ENCODE data around the gene ALPL. TPM values are rescaled to one million over a fixed set of nuclear protein-coding genes. Genes with fewer than 3 reads are reported as not detected.

Gene ALPL
- total and polyA plus RNA-seq, 2 of the 4 experiments (the other 2 are of a cell fraction): 0.54 to 2.2 TPM

DNA sequence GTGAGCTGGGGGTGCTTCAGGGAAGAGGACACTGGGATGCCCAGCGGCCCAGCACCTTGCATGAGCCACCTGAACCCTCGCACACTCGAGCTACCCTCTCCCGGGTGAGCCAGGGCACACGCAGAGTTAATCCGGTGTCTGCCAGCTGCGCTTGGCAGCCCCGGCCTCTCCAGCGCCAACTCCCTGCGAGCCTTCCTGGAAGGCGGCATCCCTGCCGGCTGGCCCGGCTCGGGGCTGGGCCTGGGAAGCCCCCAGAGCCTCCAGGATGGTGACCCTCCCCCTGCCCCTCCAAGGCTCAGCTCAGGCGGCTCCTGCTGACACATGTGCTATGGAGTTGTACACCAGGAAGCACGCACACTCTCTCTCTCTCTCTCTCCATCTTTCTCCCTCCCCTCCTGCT lies 111.3 kb downstream of the ALPL start:
- no peak overlapping the region for H3K14ac ChIP-seq (replicated peaks; ENCODE audit: low read depth, low read length)
- in situ Hi-C loops (cut with MboI; ENCODE audit: low sequenced_read_pairs): no loop called here
- H3K4me2 ChIP-seq (ENCODE audit: low read depth, low read length): no peak overlapping the region
- ATAC-seq (ENCODE audit: low read depth) (no peak), DNase-seq (no peak)
- no peak overlapping the region for H2BK120ac ChIP-seq (ENCODE audit: low read depth, low read length)
- 0 out of 2 replicates have a peak, but pooled peaks cover 3% of the 10 kb centered on the region for H3K9me1 ChIP-seq (ENCODE audit: insufficient read depth, low read length)
- no peak overlapping the region for H3K27ac ChIP-seq (ENCODE audit: insufficient read depth, low read length)
- H3K23ac ChIP-seq (ENCODE audit: low read depth, low read length): no peak overlapping the region
- no peak overlapping the region for H3K18ac ChIP-seq (ENCODE audit: low read depth, low read length)
- 71% methylated on average over 1 of the region's 16 CpGs; no CpG with 5 or more reads in 1 of the 2 experiments for WGBS, 2 experiments (ENCODE audit: extremely low coverage in 2 of 2, insufficient read length in 1 of 2)
- no peaks in the 10 kb centered on the region for H3K36me3 ChIP-seq (ENCODE audit: control insufficient read depth, insufficient read depth, low read length)
- no peak overlapping the region for H2BK5ac ChIP-seq (ENCODE audit: low read depth, low read length, poor library complexity, severe bottlenecking)
- no peak overlapping the region for H4K91ac ChIP-seq (ENCODE audit: insufficient read depth, low read depth, low read length)
- H2AK9ac ChIP-seq (replicated peaks; ENCODE audit: low read depth, low read length, poor library complexity): no peak overlapping the region
- H3K9me3 ChIP-seq (ENCODE audit: control insufficient read depth, insufficient read depth, low read length): no peaks in the 10 kb centered on the region
- H4K20me1 ChIP-seq (ENCODE audit: insufficient read depth, low read length): no peaks in the 10 kb centered on the region
- no TSS peak for BruUV-seq (replicated peaks)
- peaks cover 80% of the 10 kb centered on the region for H3K27me3 ChIP-seq (ENCODE audit: control insufficient read depth, insufficient read depth, low read length)
- H2BK15ac ChIP-seq (ENCODE audit: low read depth, low read length): no peak overlapping the region
- no peaks in the 10 kb centered on the region for H3K79me1 ChIP-seq (ENCODE audit: low read depth in 1 of 2, low read length in 2 of 2)
- no peak overlapping the region for H4K5ac ChIP-seq (ENCODE audit: low read depth, low read length)
- H2AK5ac ChIP-seq (ENCODE audit: low read depth, low read length): no peak overlapping the region
- no peak overlapping the region for H3K56ac ChIP-seq (ENCODE audit: extremely low read depth, insufficient read depth, low read length)
- CTCF ChIA-PET: no interaction called here
- dilution Hi-C loops (cut with HindIII; ENCODE audit: low sequenced_read_pairs, unreplicated experiment): no loop called here
- TF ChIP-seq NFE2L2 (IDR thresholded peaks at IDR 0.05; ENCODE audit: low read depth, low read length) (no peak), BHLHE40 (IDR thresholded peaks at IDR 0.05; ENCODE audit: low read depth, low read length) (no peak), POLR2A (IDR thresholded peaks at IDR 0.05; ENCODE audit: low read depth, low read length) (no peak), SMC3 (IDR thresholded peaks at IDR 0.05; ENCODE audit: low read depth, low read length) (no peak), RAD21 (IDR thresholded peaks at IDR 0.05; ENCODE audit: low read length) (no peak), FOS (IDR thresholded peaks at IDR 0.05; ENCODE audit: low read depth, low read length) (no peak), MAZ (IDR thresholded peaks at IDR 0.05; ENCODE audit: borderline replicate concordance, low read depth, low read length) (no peak), MXI1 (IDR thresholded peaks at IDR 0.05; ENCODE audit: borderline replicate concordance, low read depth, low read length) (no peak), RFX5 (IDR thresholded peaks at IDR 0.05; ENCODE audit: low read depth, low read length) (no peak), RCOR1 (IDR thresholded peaks at IDR 0.05; ENCODE audit: insufficient replicate concordance, low read length) (no peak)
- TF ChIP-seq, protein P1, sequence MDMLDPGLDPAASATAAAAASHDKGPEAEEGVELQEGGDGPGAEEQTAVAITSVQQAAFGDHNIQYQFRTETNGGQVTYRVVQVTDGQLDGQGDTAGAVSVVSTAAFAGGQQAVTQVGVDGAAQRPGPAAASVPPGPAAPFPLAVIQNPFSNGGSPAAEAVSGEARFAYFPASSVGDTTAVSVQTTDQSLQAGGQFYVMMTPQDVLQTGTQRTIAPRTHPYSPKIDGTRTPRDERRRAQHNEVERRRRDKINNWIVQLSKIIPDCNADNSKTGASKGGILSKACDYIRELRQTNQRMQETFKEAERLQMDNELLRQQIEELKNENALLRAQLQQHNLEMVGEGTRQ (IDR thresholded peaks at IDR 0.05; ENCODE audit: low read depth, low read length): no peak
- no peaks in the 10 kb centered on the region; the same call in 1 of the 2 replicates for H3K4me1 ChIP-seq (ENCODE audit: control insufficient read depth, insufficient read depth, low read length)
- H4K8ac ChIP-seq (ENCODE audit: low read depth in 2 of 2, low read length in 2 of 2): no peak overlapping the region
- H3K9ac ChIP-seq (ENCODE audit: low read depth, low read length): no peak overlapping the region
- no peak overlapping the region for H3K4me3 ChIP-seq (ENCODE audit: insufficient read depth, low read depth, low read length)
- intact Hi-C loops (cut with micrococcal nuclease): no loop called here
- POLR2A ChIA-PET (ENCODE audit: unreplicated experiment): no interaction called here
- H3K4ac ChIP-seq (ENCODE audit: low read depth, low read length): no peak overlapping the region
- H2AFZ ChIP-seq (replicated peaks; ENCODE audit: low read length, poor library complexity): no peak overlapping the region
- H2BK20ac ChIP-seq (ENCODE audit: low read depth, low read length): no peak overlapping the region

All from IMR-90 (cell line).